NCI-H1436 treated with DMSO at 0.1 percent for 48 hours (cell line): Measurements from ENCODE around the gene CACNA1D.
"Not testable (repeated sequence)": the region's sequence is repeated elsewhere in the genome, so short reads cannot be mapped to it uniquely, and the experiment has no call there.

ENCODE experiments used
- DNase-seq: peaks from one replicate; lab custom pipeline; 2025; lab: John Stamatoyannopoulos, UW

Gene CACNA1D

GRCh38 chr3:53493963-53494791 lies at the start of gene CACNA1D:
Gene CACNA1D, plus strand, starts transcription at chr3:53494611. Its CDS starts 556 bp downstream, at chr3:53495167.
- DNase-seq = no peak

DNA sequence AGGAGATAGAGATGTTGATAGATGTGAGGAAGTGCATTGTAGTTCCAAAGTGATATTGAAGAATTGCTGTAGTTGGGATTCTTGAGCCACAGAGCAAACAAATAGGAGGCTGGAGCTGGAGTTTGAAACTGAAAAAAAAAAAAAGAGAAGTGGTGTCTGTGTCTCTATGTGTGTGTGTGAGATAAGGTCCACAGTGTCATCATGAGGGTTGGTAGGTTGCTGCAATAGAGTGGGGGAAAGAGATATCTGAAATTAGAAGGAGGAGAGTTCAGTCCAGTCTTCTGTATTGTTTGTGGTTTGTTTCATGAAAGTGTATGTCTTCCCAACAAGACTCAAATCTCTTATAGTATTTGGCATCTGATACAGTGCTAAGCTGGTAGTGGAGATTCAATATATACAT lies 37.3 kb upstream of the CACNA1D start:
- no peak for DNase-seq

DNA sequence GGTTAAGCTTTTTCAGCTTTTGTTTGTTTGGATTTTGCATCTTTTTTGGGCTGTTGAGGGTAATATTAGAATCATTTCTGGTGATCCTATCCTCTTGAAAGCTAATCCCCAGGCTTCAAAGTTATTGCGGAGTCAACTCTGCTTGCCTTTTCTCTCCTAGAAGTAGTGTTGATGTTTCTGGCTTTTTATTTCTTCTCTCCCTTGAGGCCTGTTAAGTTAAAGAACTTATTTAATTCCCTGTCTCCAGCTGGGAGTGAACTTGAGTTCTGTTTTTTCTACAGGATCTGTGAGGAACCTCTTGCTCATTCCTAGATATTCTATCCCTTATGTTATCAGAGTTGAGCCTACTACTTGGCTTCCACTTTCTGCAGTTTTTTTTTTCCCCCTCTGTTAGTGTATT lies 34.1 kb upstream of the CACNA1D start:
- no peak for DNase-seq

DNA sequence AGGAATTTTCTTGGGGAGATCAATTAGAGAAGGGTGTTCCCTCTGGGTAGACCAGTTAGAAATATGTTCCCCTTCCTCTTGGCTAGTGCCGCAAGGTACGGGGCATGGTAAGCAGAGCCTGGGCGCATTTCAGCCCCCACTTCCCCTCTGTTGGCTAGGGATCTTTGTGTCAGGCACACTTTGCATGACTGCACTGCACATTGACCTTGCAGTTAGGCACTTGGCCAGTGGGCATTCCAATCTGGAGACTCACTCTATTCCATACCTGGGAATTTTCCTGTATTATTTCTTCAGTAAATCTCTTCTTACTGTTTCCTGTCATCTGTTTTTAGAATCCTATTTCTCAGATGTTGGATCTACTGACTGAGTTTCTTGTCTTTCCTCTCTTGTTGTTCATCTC lies 30.0 kb upstream of the CACNA1D start:
- no peak for DNase-seq

GRCh38 chr3:53469758-53470157 lies 24.7 kb upstream of the CACNA1D start:
- not testable (repeated sequence) for DNase-seq

DNA sequence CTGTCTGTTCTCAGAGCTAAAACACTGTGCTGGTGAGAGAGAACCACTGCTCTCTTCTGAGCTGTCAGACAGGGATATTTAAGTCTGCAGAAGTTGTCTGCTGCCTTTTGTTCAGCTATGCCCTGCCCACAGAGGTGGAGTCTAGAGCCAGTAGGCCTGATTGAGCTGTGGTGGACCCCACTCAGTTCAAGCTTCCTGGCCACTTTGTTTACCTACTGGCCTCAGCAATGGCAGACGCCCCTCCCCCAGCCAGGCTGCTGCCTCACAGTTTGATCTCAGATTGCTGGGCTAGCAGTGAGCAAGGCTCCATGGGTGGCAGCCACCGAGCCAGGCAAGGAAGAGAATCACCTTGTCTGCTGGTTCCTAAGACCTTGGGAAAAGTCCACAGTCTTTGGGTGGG lies 21.0 kb upstream of the CACNA1D start:
- no peak for DNase-seq

- not testable (repeated sequence) for DNase-seq
Measured at GRCh38 chr3:53476372-53476771, 18.0 kb upstream of the CACNA1D start.

DNA sequence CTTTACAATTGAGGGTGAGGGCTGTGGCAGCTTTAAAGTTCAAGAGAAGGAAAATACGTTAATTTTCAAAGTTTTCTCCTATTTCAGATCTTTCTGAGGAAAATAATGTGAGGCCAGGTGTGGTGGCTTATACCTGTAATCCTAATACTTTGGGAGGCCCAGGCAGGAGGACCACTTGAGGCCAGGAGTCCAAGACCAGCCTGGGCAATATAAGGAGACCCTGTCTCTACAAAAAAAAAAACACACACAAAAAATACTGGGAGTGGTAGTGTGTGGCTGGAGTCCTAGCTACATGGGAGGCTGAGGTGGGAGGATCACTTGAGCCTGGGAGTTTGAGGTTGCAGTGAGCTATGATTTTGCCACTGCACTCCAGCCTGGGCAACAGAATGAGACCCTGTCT lies 16.7 kb upstream of the CACNA1D start:
- not testable (repeated sequence) for DNase-seq

GRCh38 chr3:53478166-53478830 lies 16.1 kb upstream of the CACNA1D start:
- no peak for DNase-seq

GRCh38 chr3:53478921-53479664 lies 15.3 kb upstream of the CACNA1D start:
- no peak for DNase-seq

GRCh38 chr3:53482227-53482626 lies 12.2 kb upstream of the CACNA1D start:
- DNase-seq = no peak

GRCh38 chr3:53483821-53484220 lies 10.6 kb upstream of the CACNA1D start:
- DNase-seq = no peak

DNA sequence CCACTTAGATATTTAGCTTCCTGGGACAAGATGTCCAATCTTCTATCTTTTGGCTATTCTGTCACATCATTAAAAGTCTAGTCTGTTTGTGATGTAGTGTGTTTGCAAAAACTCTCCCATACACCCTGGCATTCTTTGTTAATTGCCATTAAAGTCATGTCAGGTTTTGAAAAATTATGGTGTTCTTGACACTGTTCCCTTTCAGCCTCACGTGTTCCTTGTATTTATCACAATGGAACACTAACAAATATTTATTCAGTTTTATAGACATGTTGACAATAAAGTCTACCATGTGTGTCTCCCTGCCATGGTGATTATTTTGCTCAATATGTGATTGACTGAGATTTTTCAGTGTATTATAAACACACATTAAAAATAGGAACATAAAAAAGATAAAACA lies 9.4 kb upstream of the CACNA1D start:
- no peak for DNase-seq

- no peak for DNase-seq
Measured at GRCh38 chr3:53485675-53486403, 8.6 kb upstream of the CACNA1D start.

- no peak for DNase-seq
Measured at GRCh38 chr3:53486961-53487654, 7.3 kb upstream of the CACNA1D start.

- DNase-seq = no peak
Measured at GRCh38 chr3:53489386-53489785, 5.0 kb upstream of the CACNA1D start.

DNA sequence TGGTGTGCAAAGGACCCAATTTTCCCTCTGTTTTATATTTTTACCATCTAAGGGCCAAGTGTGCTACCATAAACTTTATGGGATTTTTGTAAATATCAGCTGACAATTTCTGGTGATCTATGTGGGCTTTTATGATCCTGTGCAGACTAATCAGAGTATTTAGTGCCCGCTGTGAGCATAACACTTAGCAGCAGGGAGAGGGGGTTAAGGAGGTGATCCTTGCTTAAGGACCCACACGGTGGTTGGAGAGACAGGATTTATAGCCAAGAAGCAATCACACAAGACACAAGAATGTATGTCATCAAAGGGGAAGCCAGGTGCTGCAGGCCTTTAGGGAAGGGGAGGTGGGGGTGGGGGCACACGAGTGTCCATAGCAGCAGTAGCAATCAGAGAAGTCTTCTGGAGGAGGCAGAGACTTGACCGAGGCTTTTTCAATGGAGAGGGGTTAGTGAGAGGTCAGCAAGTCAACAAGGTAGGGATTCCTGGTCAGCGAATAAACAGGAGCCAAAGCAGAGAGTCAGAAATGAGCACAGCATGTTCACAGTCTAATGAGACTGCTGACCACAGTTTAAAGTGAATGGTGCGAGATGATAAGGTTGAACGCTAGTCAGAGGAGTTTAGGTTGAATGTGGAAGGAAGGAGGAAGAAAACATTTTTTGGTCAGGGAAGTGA lies 4.5 kb upstream of the CACNA1D start:
- DNase-seq = no peak

DNA sequence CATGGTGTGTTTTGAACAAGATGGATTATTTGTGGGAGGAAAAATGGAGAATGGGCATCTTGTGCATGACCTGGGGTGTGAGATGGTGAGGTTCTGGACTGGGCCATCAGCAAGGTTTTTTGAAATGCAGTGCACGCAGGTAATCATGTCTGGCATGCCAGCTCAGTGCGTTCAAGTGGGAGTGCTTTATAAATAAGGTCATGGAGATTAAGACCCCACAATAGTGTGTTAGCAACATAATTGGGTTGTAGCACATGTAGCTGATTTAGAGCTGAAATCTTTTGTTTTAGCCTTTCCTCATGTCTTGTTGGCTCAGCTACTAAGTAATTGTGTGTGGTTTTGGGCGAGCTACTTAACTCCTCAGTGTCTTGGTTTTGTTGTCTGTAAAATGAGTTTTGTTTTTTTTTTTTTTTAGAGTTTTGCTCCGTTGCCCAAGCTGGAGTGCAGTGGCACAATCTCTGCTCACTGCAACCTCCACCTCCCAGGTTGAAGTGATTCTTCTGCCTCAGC lies 3.9 kb upstream of the CACNA1D start:
- no peak for DNase-seq

- DNase-seq = no peak
Measured at GRCh38 chr3:53491276-53491675, 3.1 kb upstream of the CACNA1D start.

DNA sequence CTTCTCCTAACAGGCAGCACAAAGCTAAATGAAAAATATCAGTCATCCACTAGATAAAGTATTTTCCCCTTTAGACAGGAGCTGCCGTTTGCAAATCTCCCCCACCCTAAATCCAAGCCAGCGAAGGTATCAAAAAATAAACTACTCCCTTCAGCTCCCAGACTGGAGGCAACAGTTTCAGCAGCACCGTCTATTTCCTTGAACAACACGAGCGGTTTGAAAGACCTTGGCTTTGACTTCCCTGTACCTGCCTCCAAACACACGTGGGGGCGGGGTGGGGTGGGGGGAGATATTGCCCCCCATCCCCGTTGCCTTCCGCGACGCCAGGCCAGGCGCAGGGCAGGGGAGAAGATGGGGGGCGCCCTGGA lies 832 bp upstream of the CACNA1D start:
- DNase-seq = no peak

DNA sequence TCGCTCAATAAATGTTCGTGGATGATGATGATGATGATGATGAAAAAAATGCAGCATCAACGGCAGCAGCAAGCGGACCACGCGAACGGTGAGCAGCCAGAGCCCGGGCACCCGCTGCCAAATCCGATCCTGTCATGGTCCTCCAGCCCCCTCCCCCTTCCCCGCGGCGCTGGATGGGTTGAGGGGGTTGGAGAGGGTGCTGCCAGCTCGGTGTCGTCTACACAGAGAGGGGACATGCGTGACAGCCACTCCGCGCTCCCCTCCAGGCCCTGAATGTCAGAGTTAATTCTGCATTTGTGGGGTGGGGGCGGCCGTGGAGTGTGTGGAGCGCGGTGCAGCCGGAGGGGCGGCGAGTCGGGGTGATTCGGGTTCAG lies 722 bp downstream of the CACNA1D start:
- no peak for DNase-seq
